KOPT-K1 (cell line): ENCODE data around the gene MEIOC.
"Not testable (repeated sequence)": the region's sequence is repeated elsewhere in the genome, so short reads cannot be mapped to it uniquely, and the experiment has no call there.

ENCODE experiments used
- H3K27ac ChIP-seq: fragments of 200-600 bp; sonication (generic); 2 replicates; pipeline ENCODE4 v1.5.1; 2016; ENCODE audit warnings: antibody characterized with exemption, mild to moderate bottlenecking, low read depth, low read length; ENCODE audit not compliant: poor library complexity, severe bottlenecking
- H3K36me3 ChIP-seq: fragments of 200-600 bp; sonication (generic); 2 replicates; pipeline ENCODE4 v1.5.1; 2017; ENCODE audit warnings: antibody characterized with exemption, mild to moderate bottlenecking, low read length, moderate library complexity; ENCODE audit not compliant: insufficient read depth
- H3K9me3 ChIP-seq: fragments of 200-600 bp; sonication (generic); 2 replicates; pipeline ENCODE4 v1.5.1; 2017; ENCODE audit warnings: antibody characterized with exemption, low read length, mild to moderate bottlenecking; ENCODE audit not compliant: insufficient read depth, poor library complexity, severe bottlenecking

Gene MEIOC

GRCh38 chr17:44655983-44656710 is at the start of gene MEIOC:
Gene MEIOC, plus strand, starts transcription at chr17:44656468. Its CDS starts 146 bp downstream, at chr17:44656614.
- H3K36me3 ChIP-seq = no peaks in the 10 kb centered on the region
- H3K27ac ChIP-seq = no peak within 1 kb of the TSS
- no peaks in the 10 kb centered on the region for H3K9me3 ChIP-seq

GRCh38 chr17:44606658-44607057 is 49.6 kb upstream of the MEIOC start:
- Histone ChIP-seq H3K27ac (no peak overlapping the region), H3K9me3 (no peaks in the 10 kb centered on the region), H3K36me3 (no peaks in the 10 kb centered on the region)

- H3K36me3 ChIP-seq = no peaks in the 10 kb centered on the region
- no peak overlapping the region for H3K27ac ChIP-seq
These were observed 48.2 kb upstream of the MEIOC start for GRCh38 chr17:44607836-44608690.

GRCh38 chr17:44608727-44609435 is 47.4 kb upstream of the MEIOC start:
- H3K36me3 ChIP-seq = no peaks in the 10 kb centered on the region
- no peaks in the 10 kb centered on the region for H3K9me3 ChIP-seq
- H3K27ac ChIP-seq = no peak overlapping the region

More at GRCh38 chr17:44607836-44608690, 48.2 kb upstream of the MEIOC start:
- no peaks in the 10 kb centered on the region for H3K9me3 ChIP-seq

GRCh38 chr17:44610331-44610730 is 45.9 kb upstream of the MEIOC start:
- Histone ChIP-seq H3K9me3 (no peaks in the 10 kb centered on the region), H3K36me3 (no peaks in the 10 kb centered on the region), H3K27ac (no peak overlapping the region)

- Histone ChIP-seq H3K36me3 (no peaks in the 10 kb centered on the region), H3K9me3 (no peaks in the 10 kb centered on the region), H3K27ac (no peak overlapping the region)
These were observed 45.4 kb upstream of the MEIOC start for GRCh38 chr17:44610871-44611270.

GRCh38 chr17:44614862-44615261 is 41.4 kb upstream of the MEIOC start:
- no peak overlapping the region for H3K27ac ChIP-seq
- H3K36me3 ChIP-seq = no peaks in the 10 kb centered on the region
- H3K9me3 ChIP-seq = no peaks in the 10 kb centered on the region

- not testable (repeated sequence) for H3K27ac ChIP-seq, H3K9me3 ChIP-seq, H3K36me3 ChIP-seq
These were observed 37.6 kb upstream of the MEIOC start for GRCh38 chr17:44618652-44619051.

- Histone ChIP-seq H3K27ac (no peak overlapping the region), H3K36me3 (no peaks in the 10 kb centered on the region), H3K9me3 (no peaks in the 10 kb centered on the region)
These were observed 33.1 kb upstream of the MEIOC start for GRCh38 chr17:44623070-44623725.

- no peaks in the 10 kb centered on the region for H3K9me3 ChIP-seq
- H3K36me3 ChIP-seq = no peaks in the 10 kb centered on the region
- no peak overlapping the region for H3K27ac ChIP-seq
These were observed 28.6 kb upstream of the MEIOC start for GRCh38 chr17:44627513-44628242.

GRCh38 chr17:44628243-44629188 is 27.8 kb upstream of the MEIOC start:
- H3K9me3 ChIP-seq = no peaks in the 10 kb centered on the region
- H3K27ac ChIP-seq = no peak overlapping the region
- no peaks in the 10 kb centered on the region for H3K36me3 ChIP-seq

- Histone ChIP-seq H3K36me3 (no peaks in the 10 kb centered on the region), H3K27ac (no peak overlapping the region), H3K9me3 (no peaks in the 10 kb centered on the region)
These were observed 27.0 kb upstream of the MEIOC start for GRCh38 chr17:44629314-44629713.

- H3K9me3 ChIP-seq = no peaks in the 10 kb centered on the region
- H3K27ac ChIP-seq = no peak overlapping the region
- H3K36me3 ChIP-seq = no peaks in the 10 kb centered on the region
These were observed 25.6 kb upstream of the MEIOC start for GRCh38 chr17:44630703-44631102.
